GM18505 (cell line): ENCODE data around the gene EP400.

ENCODE experiments used
- ATAC-seq: cut with Tn5 transposase; IDR thresholded peaks from one replicate; pipeline ENCODE4 v1.9.1; 2021; ENCODE audit not compliant: unreplicated experiment
- POLR2A ChIP-seq: IDR thresholded peaks from 4 replicates; pipeline ENCODE4 v1.6.1; 2011; ENCODE audit warnings: borderline replicate concordance; ENCODE audit not compliant: insufficient read depth, insufficient read length; ENCODE audit errors: extremely low read depth

The EP400 gene

GRCh38 chr12:132106921-132107320, 157.2 kb downstream of the EP400 start:
- no peak for ATAC-seq
- no peak for TF ChIP-seq POLR2A

- TF ChIP-seq POLR2A, result no peak
Measured at GRCh38 chr12:132108211-132108832, 158.6 kb downstream of the EP400 start.

DNA sequence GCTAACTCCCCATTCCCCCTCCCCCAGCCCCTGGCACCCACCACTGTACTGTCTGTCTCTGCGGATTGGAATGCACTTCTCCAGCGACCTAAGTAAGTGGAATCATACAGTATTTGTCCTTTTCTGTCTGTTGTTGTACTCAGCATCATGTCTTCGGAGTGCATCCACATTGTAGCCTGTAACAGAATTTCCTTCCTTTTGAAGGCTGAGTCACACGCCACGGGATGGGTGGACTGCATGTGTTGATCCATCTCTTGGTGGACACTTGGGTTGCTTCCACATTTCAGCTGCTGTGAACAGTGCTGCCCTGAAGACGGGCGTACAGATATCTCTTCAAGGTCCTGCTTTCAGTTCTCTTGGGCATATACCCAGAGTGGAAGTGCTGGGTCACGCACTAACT, 160.0 kb downstream of the EP400 start:
- ATAC-seq, result no peak

More at GRCh38 chr12:132108211-132108832, 158.6 kb downstream of the EP400 start:
- no peak for ATAC-seq

DNA sequence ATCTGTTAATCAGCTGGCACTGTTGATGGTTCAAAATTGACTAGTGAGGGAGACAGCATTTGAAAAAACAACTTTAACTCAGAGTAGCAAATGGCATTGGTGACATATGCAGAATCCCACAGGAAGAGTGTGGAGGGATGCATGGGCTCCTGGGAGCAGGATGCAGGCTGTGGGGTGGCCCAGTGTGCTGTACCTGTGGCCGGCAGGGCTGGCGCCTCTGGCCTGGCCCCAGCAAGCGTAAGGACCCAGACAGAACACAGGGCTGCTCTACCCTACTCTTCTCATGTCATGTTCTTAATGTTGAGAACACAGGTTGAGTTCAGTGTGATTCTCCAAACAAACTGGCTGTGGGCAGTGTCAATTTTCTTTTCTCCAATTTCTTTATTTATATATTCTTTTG, 160.9 kb downstream of the EP400 start:
- ATAC-seq, result no peak
- no peak for TF ChIP-seq POLR2A

More for the DNA sequence above, 160.0 kb downstream of the EP400 start:
- no peak for TF ChIP-seq POLR2A

DNA sequence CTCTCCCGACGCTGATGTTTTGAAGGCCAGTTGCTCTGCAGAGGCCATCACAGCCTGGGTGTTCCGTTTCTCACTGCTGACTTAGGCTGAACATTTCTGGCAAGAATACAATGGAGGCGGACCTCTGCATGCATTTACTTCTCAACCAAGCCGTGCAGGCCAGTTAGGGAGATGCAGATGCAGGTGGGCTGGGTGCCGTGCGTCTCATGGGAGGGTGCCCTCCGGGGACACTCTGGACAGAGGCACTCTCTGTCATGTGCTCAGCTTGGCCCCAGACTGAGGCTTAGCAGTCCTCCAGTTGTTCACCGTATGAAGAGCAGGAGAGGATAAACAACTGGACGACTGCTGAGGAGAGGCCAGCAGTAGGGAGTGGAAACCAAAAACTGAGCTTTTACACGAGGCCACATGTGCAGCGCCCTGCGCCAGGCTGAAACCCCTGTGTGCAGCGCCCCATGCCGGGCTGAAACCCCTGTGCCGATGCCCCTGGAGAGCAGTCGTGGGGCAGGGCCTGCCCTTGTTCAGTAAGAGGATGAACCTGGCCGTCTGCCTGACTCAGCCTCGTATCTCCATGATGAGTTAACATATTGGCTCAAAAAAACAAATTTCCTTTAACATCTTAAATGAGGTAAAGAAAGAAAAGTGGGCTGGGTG, 162.0 kb downstream of the EP400 start:
- TF ChIP-seq POLR2A, result no peak
- ATAC-seq, result no peak

GRCh38 chr12:132114667-132115066, 164.9 kb downstream of the EP400 start:
- ATAC-seq, result no peak
- TF ChIP-seq POLR2A, result no peak

GRCh38 chr12:132115500-132115899, 165.8 kb downstream of the EP400 start:
- no peak for TF ChIP-seq POLR2A
- no peak for ATAC-seq

DNA sequence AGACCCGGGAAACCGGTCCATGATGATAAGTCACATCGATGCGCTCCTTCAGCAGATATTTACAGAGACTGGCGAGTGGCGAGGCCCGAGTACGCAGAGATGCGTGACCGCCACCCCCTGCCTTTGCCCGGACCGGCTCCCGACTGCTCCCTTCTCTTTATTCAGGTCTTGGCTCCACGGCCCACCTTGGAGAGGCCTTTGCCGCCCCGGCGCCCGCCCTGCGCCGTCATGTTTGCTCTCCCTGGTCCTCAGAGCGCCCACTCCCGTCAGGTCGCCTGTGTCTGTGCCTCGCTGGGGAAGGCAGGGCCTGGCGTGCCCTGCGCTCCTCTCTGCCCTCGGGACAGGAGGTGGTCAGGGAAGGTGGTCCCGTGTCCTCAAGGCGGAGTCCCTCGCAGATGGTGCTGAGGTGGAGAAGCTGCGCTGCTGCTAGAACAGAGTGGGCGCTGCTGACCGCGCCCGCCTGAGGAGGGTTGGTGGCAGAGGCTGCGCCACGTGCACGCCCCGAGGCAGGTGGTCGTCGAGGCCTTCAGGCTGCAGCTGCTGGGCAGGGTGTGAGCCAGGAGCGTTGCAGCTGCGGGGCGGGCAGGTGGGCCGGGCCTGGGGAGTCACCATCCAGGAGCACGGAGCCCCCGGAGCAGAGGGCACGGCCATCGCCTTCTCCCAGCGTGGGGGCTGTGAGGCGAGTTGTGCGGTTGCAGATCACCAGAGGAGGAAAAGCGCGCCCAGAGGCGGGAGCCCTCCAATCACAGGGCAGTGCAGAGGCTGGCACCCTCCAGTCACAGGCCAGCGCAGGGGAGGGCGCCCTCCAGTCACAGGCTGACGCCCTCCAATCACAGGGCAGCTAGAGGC, 167.2 kb downstream of the EP400 start:
- no peak for ATAC-seq
- no peak for TF ChIP-seq POLR2A

GRCh38 chr12:132117558-132117875, 167.8 kb downstream of the EP400 start:
- TF ChIP-seq POLR2A, result no peak
- no peak for ATAC-seq

GRCh38 chr12:132118876-132119275, 169.1 kb downstream of the EP400 start:
- TF ChIP-seq POLR2A, result no peak

GRCh38 chr12:132121283-132121682, 171.5 kb downstream of the EP400 start:
- ATAC-seq, result no peak
- TF ChIP-seq POLR2A, result no peak

More at GRCh38 chr12:132118876-132119275, 169.1 kb downstream of the EP400 start:
- ATAC-seq, result no peak

- TF ChIP-seq POLR2A, result no peak
- no peak for ATAC-seq
Measured at GRCh38 chr12:132123970-132124765, 174.4 kb downstream of the EP400 start.
